Measurements from ENCODE around the gene KRTAP5-8.
"Not testable (repeated sequence)": the region's sequence is repeated elsewhere in the genome, so short reads cannot be mapped to it uniquely, and the experiment has no call there.

The KRTAP5-8 gene

DNA sequence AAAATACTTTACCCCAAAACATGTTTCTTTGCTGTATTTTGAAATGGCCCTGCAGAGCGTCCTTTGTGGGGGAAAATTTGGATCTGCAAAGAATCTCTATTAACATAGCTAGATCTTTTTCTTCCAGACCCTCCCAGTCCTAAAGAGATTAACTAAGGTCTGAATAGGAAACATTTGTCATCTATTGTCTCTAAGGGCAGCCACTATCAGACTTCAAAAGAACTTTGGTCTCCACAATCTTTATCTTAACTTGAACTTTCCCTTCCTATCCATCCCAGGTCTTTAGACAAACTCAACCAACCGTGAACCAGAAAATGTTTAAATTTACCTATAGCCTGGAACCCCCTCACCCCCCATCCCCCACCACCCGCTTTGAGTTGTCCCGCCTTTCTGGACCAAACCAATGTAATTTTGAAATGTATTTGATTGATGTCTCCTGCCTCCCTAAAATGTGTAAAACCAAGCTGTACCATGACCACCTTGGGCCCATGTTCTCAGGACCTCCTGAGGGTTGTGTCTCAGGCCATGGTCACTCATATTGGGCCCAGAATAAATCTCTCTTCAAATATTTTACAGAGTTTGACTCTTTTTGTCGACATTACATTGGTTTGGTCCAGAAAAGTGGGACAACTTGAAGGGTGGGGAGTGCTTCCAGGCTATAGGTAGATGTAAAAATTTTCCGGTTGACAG lies 6.8 kb downstream of the KRTAP5-8 start:
- DNase-seq = no peak

DNA sequence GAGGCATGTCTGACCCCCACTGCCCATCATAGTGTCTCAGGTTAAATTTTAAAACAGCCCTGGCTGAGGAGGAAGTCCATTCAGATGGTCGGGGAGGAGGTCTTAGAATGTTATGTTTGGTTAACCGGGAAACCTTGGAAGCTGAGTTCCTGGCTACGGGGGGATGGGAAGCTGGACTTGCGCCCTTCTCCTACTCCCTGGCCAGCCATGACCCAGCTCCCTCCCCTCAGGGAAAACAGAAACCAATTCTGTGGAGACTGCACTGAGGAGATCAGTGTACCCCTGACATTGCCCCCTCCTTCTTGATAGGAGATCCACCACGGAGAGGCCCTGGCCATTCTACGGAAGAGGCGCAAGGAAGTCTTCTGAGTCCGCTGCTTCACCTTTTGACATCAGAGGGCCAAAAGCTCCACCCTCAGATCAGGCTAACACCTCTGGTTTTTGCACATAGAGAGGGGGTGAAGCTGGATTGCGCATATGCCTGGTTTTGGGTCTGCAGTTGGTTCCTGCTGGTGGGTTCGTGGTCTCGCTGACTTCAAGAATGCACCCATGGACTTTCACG lies 7.7 kb downstream of the KRTAP5-8 start:
- no peak for DNase-seq

GRCh38 chr11:71548120-71548519 lies 10.3 kb downstream of the KRTAP5-8 start, which contains the start of gene KRTAP5-9:
KRTAP5-9 (plus strand) TSS chr11:71548420; CDS start chr11:71548658, 238 bp downstream.
- no peak for DNase-seq

DNA sequence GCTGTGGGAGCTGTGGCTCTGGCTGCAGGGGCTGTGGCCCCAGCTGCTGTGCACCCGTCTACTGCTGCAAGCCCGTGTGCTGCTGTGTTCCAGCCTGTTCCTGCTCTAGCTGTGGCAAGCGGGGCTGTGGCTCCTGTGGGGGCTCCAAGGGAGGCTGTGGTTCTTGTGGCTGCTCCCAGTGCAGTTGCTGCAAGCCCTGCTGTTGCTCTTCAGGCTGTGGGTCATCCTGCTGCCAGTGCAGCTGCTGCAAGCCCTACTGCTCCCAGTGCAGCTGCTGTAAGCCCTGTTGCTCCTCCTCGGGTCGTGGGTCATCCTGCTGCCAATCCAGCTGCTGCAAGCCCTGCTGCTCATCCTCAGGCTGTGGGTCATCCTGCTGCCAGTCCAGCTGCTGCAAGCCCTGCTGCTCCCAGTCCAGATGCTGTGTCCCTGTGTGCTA lies 10.9 kb downstream of the KRTAP5-8 start:
- DNase-seq = no peak

GRCh38 chr11:71551711-71552110 lies 13.9 kb downstream of the KRTAP5-8 start:
- no peak for DNase-seq

DNA sequence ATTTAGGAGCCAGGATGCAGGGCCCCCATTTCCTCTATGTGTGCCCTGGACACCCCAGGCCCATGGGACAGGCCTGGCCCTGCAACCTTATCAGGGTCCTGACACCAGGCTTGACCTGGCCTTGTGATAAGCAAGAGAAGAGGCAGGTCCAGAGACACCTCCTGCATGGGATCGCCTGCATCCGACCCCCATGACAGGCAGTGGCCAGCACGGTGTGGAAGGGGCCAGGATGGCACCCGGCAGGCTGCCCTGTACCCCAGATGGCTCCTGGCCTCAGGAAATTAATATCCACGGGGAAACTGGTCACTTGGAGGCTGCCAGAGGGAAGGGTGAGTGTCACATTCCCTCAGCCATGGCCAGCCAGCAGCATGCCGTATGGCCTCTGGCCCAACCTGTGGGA lies 17.2 kb downstream of the KRTAP5-8 start:
- no peak for DNase-seq

- DNase-seq = no peak
Measured at GRCh38 chr11:71555508-71555907, 17.7 kb downstream of the KRTAP5-8 start.

DNA sequence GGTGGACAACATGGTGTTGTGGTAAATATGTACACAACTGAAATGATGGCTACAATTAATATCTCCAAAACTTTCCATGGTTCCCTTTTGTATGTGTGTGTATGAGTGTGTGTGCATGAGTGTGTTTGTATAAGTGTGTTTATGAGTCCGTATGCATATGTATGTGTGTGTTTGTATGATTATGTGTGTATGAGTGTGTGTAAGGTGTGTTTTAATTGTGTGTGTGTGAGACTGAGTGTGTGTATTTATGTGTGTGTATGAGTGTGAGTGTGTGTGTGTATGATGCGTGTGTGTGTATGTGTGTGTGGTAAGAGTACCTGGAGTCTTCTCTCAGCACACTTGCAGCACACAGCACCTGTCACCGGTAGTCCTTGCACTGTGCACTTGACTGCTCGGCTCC lies 18.2 kb downstream of the KRTAP5-8 start:
- no peak for DNase-seq

DNA sequence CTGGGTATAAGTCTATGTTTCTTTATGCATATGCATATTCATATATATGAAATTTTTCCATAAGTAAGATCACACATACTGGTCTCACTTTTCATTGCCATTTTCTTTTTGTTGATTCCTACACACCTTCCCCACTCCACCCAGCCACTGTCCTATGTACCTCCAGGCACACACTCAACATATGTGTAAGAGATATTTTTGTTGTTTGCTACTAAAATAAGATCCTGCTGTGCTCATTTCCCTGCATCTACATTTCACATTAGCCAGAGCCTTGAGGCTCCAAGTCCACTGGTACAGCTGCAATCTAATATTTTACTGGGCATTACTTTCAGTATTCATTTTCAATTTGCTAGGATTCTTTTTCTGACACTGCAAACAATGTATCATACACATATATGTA lies 19.4 kb downstream of the KRTAP5-8 start:
- no peak for DNase-seq

- DNase-seq = no peak
Measured at GRCh38 chr11:71558996-71559395, 21.2 kb downstream of the KRTAP5-8 start.

- DNase-seq = no peak
Measured at GRCh38 chr11:71562120-71562519, 24.3 kb downstream of the KRTAP5-8 start.

- DNase-seq = no peak
Measured at GRCh38 chr11:71563406-71563805, 25.6 kb downstream of the KRTAP5-8 start.

DNA sequence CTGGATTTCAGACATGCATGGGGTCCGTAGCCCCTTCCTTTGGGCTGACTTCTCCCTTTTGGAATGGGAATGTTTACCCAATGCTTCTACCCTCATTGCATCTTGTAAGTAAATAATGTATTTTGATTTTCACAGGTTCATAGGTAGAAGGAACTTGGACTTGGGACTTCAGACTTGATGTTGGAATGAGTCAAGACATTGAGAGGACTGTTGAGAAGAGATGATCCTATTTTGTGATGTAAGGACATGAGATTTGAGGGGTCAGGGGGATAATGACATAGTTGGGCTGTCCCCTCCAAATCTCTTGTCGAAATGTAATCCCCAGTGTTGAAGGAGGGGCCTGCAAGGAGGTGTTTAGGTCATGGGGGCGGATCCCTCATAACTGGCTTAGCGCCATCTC lies 26.6 kb downstream of the KRTAP5-8 start:
- no peak for DNase-seq

DNA sequence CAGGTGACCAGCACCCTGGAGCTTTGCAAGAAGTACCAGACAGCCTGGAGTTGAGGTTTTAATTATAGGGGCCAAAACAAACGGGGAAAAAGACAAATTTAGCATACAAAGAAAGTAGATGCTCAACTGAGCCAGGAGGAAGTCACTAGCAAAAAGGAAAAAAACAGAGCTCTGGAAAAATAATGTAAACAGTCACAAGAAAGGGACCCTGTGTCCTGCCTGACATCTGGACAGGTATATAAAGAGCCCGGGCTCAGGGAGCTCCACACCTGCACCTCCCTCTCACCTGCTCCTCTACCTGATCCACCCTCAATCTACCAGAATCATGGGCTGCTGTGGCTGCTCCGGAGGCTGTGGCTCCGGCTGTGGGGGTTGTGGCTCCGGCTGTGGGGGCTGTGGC lies 27.4 kb downstream of the KRTAP5-8 start, which contains the start of gene KRTAP5-10:
TSS of gene KRTAP5-10 (plus strand) at position 301 of the 400 bp plus-strand sequence. CDS start at position 326, 25 bp downstream.
- DNase-seq = no peak

- no peak for DNase-seq
Measured at GRCh38 chr11:71566081-71566620, 28.3 kb downstream of the KRTAP5-8 start.

GRCh38 chr11:71566626-71567599 lies 29.1 kb downstream of the KRTAP5-8 start:
- DNase-seq = not testable (repeated sequence)

DNA sequence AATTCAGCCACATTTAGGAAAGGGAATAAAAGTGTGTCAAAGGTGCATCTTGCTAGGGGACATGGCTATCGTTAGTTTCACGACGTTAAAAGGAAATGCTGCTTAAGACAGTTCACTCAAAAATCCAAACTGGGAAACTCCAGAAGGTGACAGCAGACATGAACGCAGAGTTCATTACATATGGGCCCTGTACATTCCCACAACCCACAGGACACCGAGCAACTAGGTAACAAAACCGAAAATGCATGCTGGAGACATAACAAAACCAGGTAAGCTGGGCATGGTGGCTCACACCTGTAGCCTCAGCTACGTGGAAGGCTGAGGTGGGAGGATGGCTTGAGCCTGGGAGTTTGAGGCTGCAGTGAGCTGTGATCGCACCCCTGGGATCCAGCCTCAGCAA lies 29.8 kb downstream of the KRTAP5-8 start:
- not testable (repeated sequence) for DNase-seq

DNA sequence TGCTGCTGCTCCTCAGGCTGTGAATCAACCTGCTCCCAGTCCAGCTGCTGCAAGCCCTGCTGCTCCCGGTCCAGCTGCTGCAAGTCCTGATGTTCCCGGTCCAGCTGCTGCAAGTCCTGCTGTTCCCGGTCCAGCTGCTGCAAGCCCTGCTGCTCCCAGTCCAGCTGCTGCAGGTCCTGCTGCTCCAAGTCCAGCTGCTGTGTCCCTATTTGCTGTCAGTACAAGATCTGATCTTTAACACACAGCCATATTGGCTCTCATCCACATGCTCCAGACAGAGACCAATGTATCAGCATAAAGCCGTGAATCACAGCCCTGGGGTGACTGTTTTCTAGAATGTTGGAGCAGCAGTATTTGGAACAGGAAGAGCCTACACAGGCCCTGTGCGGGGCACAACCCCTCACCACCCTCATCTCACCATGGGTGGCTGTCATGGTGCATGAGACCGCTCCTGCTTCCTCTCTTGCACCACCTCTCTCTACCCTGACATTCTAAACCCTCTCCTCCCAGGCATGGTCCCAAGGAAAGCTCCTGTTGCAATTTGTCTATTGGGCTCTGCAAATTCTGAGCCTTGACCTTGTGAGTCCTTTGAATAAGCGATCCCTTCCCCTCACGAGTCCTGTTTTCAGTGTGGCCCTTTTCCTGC lies 31.0 kb downstream of the KRTAP5-8 start:
- DNase-seq = no peak

DNA sequence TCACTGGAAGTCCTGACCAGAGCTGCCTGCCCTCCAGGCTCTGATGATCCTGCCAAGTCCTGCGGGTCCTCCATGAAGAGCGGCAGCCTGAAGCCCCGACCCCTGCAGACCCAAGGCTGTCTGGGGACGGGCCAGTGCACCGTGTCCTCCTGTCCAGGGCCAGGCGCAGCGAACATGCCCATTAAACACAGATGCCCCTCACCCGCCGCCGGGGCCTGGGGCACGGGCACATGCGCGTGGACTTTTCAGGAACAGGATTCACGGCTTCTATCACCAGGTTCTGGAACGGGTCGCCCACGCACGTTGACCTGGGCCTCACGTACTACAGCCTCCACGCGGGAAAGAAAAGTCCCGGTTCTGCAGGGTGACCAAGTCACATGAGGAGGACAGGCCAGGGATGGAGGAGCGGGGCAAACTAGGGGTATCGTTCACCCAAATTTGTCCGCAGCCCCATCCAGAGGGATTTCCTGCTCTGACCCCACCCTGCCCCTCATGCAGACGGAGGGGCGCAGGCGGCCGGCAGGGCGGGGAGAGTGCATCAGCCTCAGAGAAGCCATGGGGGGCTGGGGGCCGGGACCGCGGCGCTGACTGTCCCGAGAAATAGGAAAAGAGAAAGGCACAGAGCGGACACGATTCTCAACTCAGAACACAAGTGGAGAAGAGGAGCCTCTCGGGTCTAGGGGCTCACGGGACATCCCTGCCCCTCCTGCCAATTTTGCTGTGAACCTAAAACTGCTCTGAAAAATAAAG lies 33.5 kb downstream of the KRTAP5-8 start:
- not testable (repeated sequence) for DNase-seq

- DNase-seq = no peak
Measured at GRCh38 chr11:71572811-71573210, 35.0 kb downstream of the KRTAP5-8 start.

- DNase-seq = no peak
Measured at GRCh38 chr11:71574418-71574817, 36.6 kb downstream of the KRTAP5-8 start.

Data from activated naive CD4-positive, alpha-beta T cell (primary cell).